Measurements from ENCODE around the gene FAM229A.
A peak's percentile ranks its signal among the peaks of the same experiment; 100 is the strongest.
"Not testable (repeated sequence)": the region's sequence is repeated elsewhere in the genome, so short reads cannot be mapped to it uniquely, and the experiment has no call there.

FAM229A gene, protein sequence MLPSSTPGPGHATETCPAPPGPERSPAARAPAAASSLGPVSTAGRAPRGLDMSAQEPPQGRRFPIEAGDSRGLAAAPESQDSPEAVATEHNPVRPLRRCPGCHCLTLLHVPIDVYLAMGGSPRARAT

DNA sequence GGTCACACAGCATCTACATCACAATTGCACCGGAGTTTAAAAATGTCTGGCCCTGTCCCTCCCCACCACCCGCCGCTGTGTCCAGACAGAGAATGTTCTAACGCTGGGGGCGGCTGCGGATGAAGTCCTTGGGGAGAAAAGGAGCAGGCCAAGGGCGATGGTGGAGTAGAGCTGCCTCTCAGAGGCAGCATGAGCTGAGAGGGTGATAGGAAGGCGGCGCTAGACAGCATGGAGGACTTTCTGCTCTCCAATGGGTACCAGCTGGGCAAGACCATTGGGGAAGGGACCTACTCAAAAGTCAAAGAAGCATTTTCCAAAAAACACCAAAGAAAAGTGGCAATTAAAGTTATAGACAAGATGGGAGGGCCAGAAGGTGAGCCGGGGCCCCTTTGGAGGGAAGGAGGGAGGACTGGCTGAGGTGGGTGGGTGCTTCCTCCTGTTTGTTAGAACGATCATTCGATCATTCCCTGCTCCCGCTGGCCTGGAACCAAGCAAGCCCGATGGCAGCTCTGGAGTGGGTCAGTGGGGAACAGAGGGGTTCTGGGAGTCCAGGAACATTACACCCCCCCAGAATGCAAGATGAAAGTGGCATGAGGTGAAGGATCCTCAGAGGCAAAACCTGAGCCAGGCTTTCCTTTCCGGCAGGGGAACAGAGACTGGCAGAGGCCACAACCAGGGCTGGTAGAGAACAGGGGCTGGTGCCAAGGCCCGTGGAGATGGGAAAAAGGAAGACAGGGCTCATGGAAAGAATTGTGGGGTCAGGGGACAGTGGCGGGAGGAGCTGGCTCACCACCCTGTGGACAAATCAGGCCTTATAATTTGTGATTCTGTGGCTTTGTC, at the start of gene FAM229A, which contains the start of gene TSSK3:
Gene FAM229A (minus strand): TSS at position 12 of the 840 bp plus-strand sequence. CDS start 394 bp downstream, outside the sequence.
Gene TSSK3 (plus strand): TSS at position 66 of the 840 bp plus-strand sequence. CDS start 163 bp downstream, at position 229.
- FAIRE-seq = no peak

DNA sequence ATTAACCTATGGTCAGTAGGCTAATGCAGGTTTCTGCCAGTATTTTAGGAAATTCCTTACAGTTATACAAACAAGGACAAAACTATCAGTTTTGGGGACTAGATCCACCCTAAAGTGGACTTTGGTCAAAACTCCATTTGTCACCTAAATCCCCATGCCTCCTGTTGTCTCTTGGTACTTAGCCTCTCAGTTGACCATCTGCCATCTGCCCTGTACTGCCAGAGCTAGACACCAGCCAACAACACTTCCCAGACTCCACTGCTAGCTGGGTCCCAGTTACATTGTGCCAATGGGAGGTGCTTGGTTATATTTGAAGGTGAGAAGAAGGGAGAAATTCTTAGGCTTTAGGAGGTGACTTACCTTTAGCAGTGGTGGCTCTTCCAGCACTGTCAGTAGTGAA, 49.0 kb upstream of the FAM229A start:
- FAIRE-seq = no peak

DNA sequence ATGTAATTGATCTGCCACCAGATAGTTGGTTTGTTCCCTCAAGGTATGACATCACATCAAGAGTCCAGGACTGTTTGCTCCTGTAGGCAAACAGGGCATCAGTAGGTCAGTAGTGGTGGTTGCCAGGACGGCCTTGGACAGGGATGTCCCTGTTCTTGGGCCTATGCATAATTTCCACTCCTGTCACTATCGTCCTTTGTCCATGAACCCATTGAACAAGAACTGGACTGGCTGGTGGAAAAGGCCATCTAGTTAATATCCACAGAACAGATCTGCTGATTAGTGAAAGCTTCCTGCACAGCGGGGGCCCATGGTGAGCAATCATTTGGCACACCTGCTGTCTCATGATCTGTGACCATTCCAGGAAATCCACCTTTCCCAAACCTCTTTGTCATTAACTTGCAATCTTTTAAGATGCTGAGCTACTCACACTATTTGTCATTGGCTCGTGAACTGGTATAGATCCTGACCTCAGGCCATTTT, 44.4 kb upstream of the FAM229A start:
- no peak for FAIRE-seq

DNA sequence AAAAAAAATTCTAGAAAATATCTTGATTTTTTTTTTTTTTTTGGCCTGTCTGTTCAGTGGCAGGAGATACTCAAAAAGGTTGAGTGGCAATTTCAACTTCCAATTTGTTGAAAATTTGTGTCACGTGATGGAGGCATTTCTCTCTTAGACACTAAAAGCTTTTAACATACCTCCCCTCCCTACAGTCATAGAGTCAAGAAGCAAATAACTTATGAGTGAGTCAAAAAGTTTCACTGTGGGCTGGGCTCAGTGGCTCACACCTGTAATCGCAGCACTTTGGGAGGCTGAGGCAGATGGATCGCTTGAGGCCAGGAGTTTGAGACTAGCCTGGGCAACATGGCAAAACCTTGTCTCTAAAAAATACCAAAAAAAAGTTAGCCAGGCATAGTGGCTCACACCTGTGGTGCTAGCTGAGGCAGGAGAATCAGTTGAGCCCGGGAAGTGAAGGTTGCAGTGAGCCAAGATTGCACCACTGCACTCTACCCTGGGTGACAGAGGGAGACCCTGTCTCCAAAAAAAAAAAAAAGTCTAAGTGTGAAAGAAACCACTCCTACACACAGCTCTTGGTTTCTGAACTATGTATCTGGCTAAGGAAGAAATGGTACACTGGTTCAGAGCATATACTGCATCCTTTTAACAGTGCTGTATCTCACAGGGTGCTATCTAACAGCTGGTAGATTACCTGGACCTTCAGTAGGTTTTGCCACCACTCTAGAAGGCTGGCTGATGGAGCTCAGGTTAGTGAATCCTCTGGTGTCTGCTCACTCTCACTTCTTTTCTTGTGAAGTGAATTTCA, 43.6 kb upstream of the FAM229A start:
- FAIRE-seq = no peak

DNA sequence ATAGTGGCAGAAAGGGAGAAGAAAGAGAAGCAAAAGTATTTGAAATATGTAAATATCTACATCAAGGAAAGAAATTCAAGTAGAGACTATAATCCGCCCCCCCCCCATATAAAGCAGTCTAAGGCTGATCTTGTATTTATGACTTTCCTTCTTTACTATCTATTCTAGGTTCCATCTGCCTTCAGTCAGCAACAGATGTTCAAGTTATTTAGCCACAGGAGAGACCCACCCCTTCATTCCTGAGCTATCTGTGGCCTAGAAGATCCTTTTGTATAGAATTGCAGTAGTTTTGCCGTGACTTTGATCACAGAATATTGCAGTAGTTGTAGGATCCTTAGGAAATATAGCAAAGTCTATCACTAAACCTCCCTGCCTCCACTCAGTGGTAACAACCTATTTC, 42.7 kb upstream of the FAM229A start:
- FAIRE-seq = peak; percentile 65

DNA sequence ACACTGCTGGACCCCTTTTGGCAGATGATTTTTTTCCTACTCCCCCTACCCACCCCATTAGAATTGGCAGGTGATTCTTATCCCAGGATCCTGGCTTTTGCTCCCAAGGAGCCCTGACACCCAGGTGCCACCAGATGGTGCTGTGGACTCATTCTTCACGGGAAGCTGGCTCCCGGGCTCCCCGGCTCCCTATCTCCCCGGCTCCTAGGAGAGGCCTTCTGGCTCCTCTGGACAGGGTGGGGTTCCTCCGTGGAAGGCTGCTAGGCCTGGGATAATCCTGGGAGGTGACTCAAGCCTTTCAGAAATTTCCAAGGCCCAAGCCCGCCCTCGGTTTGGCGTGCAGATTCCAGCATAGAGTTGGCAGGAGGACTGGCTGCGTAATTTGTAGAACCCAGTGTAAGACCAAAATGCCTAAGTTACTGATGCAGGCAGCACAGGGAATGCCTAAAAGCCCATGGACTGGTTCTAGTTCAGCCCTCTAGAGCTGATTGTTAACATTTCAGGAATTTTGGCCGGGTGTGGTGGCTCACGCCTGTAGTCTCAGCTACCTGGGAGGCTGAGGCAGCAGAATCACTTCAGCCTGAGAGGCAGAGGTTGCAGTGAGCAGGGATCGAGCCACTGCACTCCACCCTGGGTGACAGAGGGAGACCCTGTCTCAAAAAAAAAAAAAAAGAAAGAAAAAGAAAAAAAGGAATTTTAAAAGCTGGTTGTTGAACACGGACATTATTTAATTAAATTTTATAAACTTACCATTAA, 38.8 kb upstream of the FAM229A start:
- no peak for FAIRE-seq

DNA sequence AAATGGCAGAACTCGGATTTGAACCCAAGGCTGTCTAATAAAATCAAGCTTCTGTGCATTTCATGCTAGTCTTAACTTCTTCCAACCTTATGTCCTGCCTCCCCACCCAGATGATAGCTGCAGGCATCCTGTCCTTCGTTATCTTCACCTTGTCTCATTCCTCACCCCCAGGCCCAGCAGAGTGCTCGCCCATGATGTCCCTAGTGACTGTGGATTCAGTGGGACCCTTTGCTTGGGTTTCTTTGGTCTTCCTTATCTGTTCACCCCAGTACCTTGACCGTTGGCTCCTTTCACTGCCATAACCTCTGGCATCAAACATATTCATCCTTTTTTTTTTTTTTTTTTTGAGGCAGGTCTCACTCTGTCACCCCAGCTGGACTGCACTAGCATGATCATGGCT, 37.6 kb upstream of the FAM229A start:
- FAIRE-seq = no peak

DNA sequence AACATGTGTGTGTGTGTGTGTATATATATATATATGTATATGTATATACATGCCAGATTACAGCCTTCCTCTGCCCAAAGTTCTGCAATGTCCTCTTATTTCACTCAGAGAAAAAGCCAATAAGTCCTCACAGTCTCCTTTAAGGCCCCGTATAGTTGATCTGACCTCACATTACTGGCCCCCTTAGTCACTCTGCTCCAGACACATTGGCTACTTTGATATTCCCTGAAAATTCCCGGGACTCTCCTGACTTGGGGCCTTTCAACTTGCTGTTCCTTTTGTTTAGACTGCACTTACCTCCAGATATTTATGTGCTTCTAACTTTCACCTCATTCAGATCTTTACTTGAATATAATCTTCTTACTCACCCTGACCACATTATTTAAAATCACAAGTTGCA, 36.1 kb upstream of the FAM229A start:
- FAIRE-seq = no peak

DNA sequence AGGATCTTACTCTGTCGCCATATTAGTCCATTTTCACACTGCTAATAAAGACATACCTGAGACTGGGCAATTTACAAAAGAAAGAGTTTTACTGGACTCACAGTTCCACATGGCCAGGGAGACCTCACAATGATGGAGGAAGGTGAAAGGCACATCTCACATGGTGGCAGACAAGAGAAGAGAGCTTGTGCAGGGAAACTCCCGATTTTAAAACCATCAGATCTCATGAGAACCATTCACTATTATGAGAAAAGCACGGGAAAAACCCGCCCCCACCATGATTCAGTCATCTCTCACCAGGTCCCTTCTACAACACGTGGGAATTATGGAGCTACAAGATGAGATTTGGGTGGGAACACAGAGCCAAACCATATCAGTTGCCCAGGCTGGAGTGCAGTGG, 34.2 kb upstream of the FAM229A start:
- FAIRE-seq = not testable (repeated sequence)

DNA sequence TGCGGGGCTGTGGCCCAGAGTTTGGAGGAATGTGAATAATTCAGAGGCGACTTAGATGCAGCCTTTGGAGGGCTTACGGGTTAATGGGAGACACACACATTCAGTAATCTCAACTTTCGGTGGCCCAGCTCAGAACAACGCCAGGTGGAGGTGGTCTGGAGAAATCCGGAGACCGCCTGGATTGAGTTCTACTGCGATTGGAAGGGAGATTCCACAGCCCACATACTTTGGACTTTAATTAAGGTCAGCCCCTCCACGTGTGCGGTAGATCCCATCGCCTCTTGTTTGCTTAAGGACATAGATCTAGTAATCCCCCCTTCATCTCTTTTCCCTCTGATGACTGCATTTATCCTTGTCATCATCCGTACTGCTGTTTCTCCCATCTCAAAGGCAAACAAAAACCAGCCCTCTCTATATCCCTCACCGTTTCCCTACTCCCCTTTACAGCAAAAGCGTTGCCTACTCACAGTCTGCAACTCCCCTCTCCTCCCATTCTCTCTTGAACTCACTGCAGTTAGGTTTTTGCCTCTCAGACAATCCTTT, 32.7 kb upstream of the FAM229A start:
- no peak for FAIRE-seq

DNA sequence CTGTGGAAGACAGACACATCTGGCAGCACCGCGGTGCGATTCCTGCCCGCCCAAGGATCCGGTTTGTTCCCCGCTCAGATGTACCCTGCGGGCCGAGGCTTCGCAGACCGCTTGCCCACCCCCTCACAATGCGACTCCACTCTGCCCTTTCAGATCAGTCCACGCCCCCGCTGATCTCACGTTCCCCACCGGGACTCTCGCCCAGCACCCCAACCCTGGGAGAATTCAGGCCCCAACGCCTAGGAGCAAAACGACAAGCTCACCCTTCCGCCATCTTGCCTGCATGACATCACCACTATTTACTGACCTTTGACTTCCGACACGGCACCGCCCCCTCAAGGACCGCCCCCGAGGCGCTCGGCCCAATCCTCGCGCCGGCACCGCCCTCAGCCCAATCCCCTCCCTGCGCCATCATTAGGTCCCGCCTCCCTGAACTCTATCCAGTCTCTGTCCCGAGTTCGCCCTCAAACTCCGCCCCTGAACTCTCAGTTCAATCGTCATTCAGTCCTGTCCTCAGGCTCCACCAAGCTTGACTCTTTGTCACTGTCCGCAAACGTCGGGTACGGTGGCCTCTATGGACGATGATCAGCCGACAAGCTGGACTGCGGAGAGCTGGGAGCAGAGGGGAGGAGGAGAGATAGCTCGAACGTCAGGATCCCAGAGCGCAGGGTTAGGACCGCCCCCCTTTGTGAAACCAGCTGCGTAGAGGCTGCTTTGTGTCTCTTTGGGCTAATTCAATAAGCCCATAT, 32.0 kb upstream of the FAM229A start, which contains the start of gene BSDC1:
Gene BSDC1 (minus strand): TSS at position 301 of the 749 bp plus-strand sequence. CDS start 27 bp downstream, at position 274.
- FAIRE-seq = peak; percentile 99

DNA sequence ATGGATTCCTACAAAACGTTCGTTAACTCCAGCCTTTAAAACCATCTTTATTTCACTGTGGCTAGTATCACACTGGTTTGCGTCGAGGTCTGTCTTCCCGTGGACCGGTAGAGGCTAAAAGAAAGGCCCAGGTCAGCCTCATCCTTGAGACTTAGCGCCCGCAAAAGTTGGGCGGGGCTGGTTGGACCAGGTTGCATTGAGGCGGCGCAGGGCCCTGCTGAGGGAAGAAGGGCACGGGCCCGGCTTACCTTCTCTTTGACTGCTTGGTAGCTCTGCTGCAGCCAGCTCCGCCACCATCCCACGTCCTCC, 31.5 kb upstream of the FAM229A start:
- no peak for FAIRE-seq

DNA sequence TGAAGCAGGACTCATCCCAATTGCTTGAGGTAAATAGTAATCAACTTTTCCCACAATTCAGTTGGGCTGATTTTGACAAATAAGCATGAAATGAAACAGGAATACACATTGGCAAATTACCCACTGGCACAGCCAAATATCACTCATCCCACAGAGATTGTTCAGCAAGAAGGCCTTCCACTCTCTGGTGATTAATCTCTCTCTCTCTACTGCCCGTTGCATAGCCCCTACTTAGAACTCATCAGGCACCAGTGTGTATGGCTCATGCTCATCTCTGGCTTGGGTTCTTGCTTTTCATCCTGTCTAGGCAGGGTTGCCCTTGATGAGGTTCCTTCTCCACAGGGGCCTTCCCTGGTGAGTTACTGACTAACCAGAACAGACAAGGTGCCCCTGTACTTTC, 30.9 kb upstream of the FAM229A start:
- FAIRE-seq = no peak

DNA sequence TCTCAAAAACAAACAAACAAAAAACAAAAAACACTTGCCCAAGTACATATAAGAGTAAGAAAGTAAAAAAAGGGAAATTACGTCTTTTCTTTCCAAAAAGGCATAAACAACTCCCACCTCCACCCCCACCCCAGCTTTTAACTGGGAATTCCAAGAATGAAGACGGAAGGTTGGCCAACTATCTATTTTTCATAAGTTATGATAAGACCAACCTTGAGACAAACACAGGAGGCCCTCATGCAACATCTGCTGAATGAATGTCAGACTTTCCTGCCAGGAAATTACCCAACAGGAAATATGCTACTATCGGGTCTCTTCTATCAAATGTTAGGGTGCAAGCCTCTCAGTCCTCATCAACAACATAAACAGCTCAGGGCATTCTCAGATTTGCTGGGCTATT, 30.0 kb upstream of the FAM229A start:
- no peak for FAIRE-seq

DNA sequence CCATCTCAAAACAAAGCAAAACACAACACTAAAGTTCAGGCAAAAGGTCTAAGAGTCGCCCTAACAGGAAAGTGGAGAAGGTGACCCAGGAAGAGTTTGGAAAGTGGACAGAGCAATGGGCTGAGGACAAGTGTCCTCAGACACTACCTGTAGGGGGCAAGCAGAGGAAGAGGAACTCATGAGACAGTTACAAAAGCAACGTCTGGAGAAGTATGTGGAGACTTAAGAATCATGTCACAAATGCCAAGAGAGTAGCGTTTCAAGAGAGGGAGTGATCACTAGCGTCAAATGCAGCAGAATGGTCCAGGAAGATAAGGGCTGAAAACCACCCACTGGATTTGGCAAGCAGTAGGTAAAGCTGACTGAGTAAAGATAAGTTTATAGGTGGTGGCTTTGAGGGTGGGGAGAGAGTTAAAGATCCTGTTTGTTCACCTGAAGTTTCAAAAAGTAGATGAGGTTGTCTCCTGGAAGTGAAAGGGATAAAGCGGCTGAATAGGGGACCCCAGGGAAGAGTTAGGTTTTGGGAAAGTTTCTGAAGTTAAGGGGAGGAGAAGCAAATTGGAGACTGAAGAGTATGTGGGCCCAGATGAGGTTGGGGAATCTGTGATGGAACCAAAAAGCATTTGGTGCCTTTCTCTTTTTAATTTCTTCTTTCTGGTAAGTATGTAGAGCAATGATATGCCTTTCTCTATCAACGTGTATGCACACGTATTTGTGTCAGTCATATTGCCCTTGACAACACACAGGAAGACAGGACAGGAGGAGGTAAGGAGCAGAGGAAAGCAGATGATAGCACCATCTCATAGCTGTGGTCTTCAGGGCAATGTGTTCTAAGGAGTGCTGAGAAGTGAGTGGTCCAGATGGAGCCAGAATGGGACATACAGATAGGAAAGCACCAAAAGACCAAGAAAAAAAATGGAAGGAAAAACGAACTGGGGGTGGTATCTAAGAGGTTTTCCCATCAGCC, 28.9 kb upstream of the FAM229A start:
- FAIRE-seq = no peak

DNA sequence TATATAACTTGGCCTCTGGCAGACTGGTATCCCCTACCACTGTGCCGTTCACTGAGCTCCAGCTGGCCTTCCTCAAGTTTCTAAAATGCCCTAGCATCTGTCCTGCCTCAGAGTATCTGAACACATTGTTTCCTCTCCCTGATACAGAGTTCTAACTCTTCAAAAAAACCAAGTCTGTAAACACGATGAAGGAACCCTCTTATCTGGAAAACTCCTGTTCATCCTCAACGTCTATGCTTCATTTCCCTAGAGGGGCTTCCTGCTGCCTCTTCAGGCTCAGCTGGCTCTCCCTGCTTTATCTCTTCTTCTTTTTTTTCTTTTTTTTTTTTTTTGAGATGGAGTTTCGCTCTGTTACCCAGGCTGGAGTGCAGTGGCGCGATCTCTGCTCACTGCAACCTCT, 26.4 kb upstream of the FAM229A start:
- no peak for FAIRE-seq

DNA sequence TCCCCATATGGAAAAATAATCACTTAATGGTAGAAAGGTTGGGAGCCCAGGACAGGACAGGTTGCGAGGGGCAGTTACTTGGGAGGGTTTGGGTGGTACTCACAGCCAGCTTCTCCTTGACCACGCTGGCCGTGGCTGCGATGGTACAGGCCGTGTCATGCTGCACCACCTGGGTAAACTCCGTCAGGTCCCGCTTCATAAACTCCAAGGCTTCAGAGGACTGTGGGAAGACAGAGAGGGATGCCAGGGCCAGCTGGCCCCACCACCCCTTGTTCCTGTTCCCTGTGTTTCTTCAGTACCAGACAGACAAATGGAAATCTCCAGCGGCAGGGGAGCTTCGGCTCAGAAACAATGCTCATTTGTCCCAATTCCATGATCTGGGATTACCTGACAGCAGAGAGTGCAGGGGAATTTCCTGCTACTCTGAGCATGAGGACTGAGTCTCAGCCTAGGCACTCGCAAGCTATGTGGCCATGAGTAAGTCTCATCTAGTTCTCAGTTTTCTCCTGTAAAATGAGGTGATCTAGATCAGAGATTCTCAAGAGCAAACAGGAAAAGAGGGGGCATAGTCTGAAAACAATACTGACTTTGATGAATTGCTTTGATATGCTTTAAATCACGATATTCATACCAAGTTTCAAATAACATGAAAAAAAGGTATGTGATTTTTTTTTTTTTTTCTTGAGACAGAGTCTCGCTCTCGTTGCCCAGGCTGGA, 24.5 kb upstream of the FAM229A start:
- no peak for FAIRE-seq

DNA sequence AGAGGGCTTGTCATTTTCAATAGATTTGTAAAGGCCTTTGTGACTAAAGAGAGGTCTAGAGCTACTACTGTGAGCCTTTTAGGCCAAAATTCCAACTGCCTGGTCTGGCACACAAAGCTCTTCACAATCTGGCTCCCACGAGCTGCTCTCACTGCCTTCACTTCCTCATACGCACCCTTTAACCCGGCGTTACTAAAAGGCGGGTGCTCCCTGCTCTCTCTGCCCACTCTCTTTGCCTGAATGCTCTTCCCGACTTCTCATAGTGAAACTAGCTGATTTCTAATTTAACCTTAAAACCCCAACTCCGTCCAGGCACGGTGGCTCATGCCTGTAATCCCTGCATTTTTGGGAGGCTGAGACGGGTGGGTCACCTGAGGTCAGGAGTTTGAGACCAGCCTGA, 17.8 kb upstream of the FAM229A start:
- FAIRE-seq = no peak

DNA sequence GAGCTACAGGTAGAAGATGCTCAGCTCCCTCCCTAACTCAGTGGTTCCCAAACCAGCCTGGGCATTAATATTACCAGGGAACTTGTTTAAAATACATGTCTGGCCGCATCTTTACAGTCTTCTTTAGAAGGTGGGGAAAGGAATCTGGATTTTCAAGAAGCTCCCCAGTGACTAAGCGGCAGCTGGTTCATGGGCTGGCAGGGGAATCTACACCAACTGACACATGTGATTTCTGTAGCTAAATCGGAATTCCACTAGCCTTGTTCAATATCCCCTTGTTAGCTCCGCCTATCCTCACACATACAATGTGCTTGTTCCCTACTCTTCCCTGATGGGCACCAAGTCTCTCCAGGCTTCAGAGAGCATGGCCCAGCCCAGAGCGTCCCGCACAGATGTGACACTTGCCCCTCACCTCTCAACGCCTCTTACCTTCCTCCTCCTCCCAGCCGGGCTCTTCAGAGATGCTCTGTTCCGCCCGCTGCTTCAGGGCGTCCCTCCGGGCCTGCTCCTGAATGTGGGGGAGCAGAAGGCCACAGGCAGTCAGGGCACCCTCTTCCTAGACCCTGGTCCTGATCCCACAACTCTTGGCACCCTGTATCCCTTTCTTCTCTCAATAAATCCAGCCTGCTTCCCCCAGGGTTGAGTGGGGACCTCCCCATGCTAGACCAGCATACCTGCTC, 15.4 kb upstream of the FAM229A start:
- no peak for FAIRE-seq

All from endometrium (tissue), 2 donors.